GM18498 (cell line): ENCODE results near the gene LRRC14B.
A peak's percentile ranks its signal among the peaks of the same experiment; 100 is the strongest.
"Not testable (repeated sequence)": the region's sequence is repeated elsewhere in the genome, so short reads cannot be mapped to it uniquely, and the experiment has no call there.

Source experiments
- ATAC-seq: cut with Tn5 transposase; IDR thresholded peaks from one replicate; pipeline ENCODE4 v1.9.1; 2021; ENCODE audit warnings: mild to moderate bottlenecking, moderate library complexity; ENCODE audit not compliant: unreplicated experiment

Gene LRRC14B

DNA sequence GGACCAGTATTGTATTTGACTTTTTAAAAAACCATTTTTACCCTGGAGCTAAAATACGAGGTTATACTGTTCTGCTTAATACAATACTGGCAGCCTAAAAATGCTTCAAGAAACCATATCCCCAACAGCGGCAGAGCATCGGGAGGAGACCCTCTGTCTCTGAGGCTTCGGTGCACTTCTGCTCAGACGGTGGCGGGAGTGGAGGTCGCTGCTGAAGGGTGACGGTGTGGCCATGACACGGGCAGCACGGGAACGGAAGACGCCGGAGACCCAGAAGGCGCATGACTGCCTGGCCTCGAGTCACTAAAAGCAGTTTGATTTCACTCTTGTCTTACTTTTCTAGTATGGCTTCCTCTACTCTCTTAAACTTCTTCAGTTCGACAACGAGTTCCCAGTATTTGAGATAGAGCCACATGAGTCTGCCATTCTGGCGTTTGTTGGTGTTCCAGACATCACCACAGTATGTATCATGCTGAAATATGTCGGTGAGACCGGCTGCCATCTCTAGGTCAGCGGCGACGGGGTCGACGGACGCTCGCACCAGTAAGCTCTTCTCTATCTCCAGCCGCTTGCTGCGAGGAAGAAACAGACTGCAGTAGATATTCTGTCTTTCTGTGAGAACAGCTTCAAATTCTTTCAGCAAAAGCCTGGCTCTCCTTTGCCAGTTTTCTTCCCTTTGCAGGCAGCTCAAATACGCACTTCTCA, 13.8 kb downstream of the LRRC14B start:
- no peak for ATAC-seq

DNA sequence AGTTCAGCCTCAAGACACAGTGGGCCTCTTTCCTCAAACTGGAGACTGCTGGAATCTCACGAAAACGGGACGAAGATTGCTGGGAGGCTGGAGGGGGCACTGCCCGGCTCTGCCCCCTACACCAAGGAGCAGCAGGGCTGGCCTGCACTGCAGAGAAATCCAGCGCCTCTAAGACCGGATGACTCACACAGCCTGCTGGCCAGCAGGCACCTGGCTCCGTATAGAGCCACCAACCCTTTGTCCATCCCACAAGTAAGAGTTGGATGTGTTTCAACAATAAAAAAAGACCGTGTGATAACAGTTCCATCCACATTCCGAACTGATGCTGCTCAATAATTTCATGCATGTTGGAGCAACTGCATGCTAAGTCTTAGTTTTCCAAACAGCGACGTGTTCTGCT, 15.1 kb downstream of the LRRC14B start:
- ATAC-seq, result no peak

DNA sequence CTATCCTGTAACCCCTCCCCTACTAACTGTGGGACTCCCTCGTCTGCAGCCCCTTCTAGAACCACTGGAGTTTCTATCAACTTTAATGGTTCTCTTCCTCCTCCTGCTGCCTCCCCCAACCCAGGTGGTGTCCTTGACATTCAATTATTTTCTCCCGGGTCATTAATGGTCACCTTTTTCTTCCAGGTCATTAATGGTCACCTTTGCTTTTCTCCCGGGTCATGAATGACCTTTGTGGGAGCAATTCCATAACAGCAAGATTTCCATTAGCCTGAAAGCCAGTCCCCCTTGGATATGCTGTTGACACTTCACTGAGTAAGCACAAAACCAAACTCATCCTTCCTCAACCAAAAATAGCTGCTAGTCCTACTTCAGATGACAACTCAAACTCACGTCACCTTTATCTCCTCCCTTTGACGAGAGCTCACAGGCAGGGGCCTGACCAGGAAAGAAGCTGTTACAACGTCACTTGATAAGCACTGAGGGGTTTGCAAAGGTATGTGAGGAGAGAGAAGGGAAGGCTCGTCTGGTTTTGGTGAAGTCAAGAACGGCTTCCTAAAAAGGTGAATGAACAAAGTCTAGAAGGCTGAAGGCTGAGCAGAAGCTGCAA, 15.7 kb downstream of the LRRC14B start:
- ATAC-seq, result no peak

DNA sequence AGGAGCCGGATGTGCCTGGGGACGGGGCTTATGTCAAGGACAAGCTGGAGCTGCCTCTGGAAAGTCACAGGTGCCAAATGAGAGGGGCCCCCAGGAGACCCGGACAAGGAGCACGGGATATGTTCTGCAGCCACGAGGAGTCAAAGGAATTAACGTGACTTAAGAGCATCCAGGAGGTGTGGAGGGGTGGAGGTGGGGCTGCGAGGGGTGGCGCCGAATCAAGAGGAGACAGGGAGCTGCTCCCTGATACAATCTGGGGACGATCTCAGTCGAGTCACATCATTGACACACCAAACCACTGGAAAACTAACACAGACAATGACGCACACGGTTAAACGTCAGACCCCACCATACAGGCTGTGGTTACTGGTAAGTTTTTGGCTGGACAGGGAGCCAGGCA, 16.3 kb downstream of the LRRC14B start:
- no peak for ATAC-seq

DNA sequence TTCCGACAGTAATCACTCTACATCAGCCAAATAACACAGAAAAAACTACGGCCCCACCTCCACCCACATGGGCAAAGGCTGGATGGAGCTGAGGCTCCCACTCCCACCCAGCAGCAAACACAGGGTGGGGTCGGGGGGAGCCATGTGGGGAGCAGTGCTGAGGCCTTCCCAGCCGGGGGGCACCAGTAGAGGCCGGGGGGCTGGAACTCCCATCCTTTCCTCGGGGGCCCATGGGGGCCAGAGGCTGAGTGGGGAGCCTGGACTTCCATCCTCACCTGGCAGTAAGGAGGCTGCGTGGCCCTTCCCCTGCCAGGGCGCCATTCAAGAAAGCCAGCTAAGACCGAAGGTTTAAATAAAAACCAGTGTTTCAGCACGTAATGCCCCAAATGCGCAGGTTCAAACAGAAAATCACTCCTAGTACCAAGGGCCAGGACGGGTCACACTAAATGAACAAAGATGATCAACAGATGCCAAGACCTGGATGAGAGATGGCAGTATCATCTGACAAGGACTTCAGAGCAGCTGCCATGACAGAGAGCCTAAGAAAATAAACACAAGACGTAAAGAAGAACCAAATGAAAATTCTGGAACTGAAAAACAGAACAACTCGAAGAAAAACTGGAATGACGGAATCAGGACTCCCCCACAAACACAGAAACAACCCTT, 17.3 kb downstream of the LRRC14B start:
- no peak for ATAC-seq

DNA sequence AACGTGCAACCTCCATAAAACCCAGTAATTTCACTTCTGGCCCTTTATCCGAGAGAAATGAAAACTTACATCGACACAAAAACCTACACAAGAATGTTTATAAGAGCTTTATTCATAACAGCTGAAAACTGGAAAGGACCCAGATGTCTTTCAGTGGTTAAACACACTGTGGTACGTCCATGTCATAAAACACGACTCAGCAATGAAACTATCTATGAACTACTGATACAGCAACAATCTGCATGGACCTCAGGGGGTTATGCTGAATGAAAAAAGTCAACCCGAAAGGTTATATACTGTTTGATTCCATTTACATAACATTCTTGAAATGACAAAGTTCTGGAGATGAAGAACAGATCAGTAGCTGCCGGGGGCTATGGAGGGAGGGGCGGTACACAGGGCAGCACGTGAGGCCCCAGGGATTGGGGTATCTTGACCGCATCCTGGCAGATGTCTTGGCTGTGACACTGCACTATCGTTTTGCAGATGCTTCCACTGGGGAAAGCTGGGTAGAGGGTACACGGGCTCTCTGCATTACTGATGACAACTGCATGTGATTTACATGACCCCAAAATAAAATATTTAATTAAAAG, 22.6 kb downstream of the LRRC14B start:
- ATAC-seq, result no peak

DNA sequence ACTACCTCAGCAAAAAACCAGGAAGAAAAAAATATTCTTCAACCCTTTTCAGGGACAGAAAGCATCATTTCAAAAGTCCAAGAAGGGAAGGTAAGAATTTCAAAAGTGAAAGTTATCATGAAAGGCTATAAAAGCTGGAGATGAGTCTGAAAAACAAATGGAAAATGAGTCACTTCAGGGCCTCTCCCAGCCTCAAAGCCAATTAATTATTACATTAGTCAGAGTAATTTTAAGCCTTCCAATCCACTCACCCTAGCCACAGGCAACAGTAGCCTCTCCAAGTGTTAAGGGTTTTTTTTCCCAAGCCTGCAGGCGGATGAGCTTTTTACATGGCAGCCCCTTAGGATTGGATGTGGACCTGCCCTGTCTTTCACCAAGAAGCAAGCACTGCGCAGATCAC, 24.0 kb downstream of the LRRC14B start:
- ATAC-seq, result not testable (repeated sequence)

DNA sequence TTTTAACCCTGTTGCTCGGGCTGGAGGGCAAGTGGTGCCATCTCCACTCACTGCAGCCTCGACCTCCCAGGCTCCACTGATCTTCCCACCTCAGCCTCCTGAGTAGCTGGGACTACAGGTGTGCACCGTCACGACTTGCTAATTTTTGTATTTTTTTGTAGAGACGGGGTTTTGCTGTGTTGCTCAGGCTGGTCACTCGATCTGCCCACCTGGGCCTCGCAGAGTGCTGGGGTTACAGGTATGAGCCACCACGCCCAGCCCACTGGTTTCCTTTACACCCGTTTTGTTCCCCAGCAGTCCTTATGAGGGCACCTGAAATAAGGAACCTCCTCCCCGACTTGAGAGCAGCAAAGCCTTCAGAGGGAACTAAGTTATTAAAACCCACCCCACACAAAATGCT, 24.8 kb downstream of the LRRC14B start:
- ATAC-seq, result not testable (repeated sequence)

DNA sequence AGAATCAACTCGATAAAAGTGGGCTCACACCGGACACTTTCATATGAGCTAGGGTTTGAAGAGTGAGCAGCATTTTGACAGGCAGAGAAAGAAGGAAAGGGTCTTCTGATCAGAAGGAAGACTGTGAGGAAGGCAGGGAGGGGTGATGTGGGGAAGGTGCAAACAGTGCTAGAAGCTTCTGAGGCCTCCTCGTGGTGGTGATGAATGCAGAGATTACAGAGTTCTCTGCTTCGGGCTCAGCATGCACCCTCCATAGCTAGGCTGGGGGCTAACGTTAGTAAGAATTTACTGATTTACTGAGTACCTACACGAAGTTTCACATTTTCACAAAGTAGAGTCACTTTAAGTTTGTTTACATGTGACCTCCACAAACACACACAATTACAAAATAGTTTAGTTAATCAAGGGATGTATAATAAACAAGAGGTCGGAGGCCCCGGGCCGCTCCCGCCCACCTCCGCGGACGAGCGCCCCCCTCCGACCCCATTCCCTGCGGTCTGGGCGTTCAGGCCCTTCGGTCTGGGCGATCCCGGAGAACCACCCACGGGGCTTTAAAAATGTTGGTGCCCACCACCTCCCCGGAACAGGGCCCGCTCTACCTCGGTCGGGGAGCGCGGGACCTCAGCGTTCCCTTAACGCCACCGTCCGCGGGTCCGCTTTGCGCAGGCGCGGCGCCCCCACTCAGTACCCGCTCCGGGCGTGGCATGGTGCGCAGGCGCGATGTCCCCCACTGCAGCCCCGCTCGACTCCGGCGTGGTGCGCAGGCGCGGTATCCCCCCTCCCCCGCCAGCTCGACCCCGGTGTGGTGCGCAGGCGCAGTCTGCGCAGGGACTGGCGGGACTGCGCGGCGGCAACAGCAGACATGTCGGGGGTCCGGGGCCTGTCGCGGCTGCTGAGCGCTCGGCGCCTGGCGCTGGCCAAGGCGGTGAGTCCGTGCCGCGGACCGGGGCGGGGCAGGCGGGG, 26.5 kb downstream of the LRRC14B start, which contains the start of the genes CCDC127 and SDHA:
Gene CCDC127, minus strand, starts transcription at position 660 of the 963 bp plus-strand sequence. CDS start 1,304 bp downstream, outside the sequence.
Gene SDHA, plus strand, starts transcription at position 827 of the 963 bp plus-strand sequence. Its CDS starts 36 bp downstream, at position 863.
- ATAC-seq, result peak; percentile 74

DNA sequence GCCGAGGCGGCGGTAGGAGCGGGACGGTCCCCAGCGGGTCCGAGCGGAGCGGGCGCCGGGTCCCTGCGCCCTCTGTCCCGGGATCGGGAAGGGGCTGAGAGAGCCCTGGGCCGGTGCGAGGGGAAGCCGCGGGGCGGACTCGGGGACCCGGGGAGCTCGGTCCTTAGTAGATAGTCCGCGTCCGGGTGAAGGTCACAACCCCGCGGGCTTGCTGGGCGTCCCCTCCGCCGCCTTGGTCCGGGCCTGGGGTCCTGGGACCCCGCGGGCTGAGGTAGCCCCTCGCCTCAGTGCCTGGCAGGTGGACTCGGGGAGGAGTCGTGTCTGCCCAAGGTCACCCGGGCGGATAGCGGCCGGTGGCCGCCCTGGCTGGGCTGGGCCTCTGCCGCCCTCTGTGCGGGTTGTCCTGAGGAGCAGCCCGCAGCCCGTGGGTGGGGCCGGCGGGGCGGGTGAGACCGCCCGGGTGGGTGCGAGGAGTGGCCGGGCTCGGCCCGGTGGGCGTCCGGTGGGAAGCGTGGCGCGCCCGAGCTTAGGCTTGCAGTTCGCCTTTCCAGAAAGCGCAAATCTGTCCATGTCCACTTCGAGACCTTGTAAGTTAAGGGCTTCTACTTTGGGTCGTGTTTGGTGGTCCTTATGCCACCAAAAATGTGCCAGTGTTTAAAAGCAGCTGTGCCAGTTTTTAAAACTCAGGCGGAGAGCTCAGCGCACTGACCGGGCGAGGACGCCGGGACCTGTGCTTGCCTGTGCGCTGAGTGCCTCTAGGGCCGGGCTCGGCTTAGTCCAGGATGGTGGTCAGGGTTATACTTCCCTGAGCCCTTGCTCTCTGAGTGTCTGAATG, 27.4 kb downstream of the LRRC14B start:
- ATAC-seq, result peak; percentile 34

DNA sequence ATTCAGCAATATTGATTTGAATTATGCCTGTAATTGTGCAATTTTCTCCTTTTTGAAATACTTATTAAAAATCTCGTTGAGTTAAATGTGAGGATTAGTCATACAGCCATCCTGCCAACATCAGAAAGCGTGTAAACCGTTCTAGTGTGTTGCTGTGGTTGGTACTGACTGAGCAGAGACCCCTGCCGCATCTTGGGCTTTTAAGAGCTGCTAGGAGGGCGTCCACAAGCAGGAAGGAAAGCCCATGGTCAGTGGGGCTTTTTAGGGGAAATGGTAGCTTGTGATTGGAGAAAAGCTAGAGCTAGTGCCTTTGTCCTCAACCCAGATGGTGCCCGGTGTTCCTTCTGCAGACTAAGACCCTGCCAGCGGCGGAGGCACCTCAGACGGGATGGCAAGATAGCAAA, 28.2 kb downstream of the LRRC14B start:
- ATAC-seq, result no peak

DNA sequence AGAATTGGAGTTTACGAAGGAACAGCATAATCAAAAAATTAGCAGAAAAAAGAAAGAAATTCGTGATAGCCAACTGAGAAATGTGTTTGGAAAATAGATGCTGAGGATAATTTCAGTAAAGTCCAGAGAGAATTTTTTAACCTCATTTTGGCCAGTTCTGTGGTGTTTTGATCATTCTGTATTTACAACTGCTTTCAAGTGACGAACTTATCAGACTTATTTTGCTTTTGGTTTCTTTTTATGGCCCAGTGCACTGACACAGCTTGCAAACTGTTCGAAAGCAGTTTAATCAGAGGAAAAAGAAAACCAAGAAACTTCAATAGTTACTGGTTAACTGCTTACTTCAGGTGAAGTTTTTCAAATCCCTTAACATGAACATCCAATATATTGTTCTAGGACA, 28.7 kb downstream of the LRRC14B start:
- ATAC-seq, result peak; percentile 32

DNA sequence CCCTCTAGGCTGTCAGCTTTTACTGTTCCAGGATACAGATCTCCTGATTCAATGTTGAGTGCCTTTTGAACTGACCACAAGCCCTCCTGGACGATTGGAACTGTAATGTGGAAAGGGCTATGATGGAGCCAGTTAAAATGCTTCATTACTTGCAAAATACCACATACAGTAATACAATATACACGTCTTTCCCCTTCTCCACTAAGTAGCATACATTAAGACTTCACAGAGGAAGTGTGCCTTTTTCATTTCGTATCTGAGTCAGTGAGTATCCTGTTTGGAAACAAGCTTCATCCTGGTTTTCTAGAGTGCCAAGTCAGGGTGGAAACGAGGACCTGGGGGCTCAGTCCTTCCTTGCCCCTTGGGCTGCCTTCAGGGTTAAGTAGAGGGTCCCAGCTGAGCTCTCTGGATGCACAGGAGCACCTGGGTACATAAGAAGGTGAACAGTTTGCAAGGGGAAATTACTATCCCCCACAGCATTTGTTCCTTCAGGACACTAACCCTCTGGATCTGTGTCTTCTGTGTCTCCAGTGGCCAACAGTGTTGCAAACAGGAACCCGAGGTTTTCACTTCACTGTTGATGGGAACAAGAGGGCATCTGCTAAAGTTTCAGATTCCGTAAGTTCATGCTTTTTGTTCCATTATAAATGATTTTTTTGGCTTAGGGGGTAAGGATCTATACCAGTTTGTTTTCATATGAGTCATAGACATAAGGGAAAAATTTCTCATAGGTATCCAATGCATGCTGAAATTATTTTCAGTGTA, 31.8 kb downstream of the LRRC14B start:
- not testable (repeated sequence) for ATAC-seq

DNA sequence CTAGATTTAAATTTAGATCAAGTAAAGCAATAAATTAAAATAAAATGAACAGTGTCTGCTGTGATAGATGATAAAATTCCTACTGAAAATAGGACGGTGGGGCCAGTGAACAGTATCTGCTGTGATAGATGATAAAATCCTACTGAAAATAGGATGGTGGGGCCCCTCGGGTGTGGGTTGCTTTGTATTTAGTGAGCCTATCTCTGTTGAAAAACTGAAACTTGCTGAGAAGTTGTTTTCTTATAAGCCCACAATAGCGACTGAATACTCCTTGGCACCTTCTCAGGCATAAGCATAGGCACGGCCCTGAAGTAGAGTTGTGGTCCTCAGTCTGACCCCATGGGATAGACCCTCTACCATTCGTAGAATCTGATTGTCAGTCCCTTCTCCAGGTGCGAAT, 32.5 kb downstream of the LRRC14B start:
- ATAC-seq, result no peak

DNA sequence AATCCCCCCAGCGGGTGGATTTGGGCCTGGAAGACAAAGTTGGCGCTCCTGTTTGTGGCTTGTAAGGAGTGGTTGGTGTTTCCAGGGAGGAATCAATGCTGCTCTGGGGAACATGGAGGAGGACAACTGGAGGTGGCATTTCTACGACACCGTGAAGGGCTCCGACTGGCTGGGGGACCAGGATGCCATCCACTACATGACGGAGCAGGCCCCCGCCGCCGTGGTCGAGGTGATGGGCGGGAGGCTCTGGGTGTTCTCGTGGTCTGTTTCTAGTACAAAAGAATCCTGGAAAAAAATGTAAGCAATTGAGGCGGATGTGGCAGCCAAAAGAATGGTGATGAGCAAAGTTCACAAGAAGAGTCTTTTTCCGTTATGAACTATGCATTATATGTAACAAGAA, 34.0 kb downstream of the LRRC14B start:
- no peak for ATAC-seq

DNA sequence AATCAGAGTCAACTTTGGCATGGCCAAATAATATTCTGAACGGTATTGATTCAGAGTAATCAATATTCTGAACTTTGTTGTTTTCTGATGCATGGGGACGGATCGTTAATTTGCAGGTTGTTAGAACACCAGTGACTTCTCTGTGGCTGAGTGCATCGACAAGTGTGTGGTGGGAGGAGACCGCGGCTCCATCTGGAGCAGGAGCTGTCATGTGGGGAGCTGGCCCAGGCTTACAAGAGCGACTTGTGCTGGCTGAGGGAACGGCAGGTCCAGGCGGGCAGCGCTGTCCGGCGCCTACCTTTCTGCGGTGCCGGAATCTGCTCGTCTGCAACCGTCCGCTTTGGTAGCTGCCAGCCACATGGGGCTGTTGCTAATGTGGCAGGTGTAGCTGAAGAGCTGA, 36.1 kb downstream of the LRRC14B start:
- not testable (repeated sequence) for ATAC-seq

DNA sequence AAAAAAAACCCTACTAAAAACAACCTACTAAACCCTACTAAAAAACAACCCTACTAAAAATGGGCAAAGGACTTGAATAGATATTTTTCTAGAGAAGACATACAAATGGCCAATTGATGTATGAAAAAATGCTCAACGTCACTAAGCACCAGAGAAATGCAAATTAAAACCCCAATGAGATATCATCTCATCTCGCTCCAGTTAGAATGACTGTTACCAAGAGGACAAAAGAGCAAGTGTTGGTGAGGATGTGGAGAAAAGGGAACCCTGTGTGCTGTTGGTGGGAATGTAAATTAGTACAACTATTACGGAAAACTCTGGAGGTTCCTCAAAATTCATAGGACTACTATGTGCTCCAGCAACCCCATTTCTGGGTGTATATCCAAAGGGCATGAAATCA, 37.6 kb downstream of the LRRC14B start:
- no peak for ATAC-seq

DNA sequence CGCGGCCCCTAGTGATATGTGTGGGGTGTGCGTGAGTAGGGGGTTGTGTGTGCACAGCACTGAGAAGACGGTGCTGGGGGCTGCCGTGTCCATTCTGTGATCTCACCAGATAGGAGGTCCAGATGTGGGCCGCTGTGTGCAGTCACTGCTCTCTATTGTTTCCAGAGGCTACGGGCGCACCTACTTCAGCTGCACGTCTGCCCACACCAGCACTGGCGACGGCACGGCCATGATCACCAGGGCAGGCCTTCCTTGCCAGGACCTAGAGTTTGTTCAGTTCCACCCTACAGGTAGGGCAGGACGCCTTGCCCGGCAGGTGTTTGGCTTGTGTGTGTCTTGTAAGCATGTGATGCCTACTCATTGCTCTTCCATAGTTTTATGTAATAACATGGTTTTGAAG, 39.4 kb downstream of the LRRC14B start:
- ATAC-seq, result no peak

DNA sequence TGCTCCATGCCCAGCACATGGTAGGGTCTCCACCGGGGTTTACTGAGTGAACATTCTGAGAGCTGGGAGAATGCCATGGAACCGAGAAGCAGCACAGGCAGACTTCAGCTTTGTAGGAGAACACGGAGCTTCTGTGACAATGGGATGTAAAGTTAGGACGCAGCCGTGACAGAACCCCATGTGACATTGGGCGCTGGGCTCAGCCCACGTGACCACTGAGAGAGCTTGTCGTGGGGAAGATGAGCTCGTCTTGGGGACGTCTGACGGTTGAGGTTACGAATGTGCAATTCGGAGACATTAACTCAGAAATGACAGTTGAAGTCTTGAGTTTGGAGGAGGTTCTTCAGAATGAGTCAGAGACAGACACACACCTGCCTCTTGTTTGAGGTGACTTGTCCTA, 40.4 kb downstream of the LRRC14B start:
- ATAC-seq, result no peak
